Activated CD8-positive, alpha-beta memory T cell treated with anti-CD3 and anti-CD28 coated beads, Interleukin-2, amount 50 U/mL, for 24 hours (primary cell): ENCODE measurements around the gene DMD.
"Not testable (repeated sequence)": the region's sequence is repeated elsewhere in the genome, so short reads cannot be mapped to it uniquely, and the experiment has no call there.

Experiments used
- DNase-seq: peaks from one replicate; pipeline ENCODE4 v3.0.0-alpha.2; 2020; ENCODE audit errors: extremely low read depth

The DMD gene

GRCh38 chrX:31436424-31436823 lies 1774.9 kb downstream of the DMD start:
- DNase-seq, result no peak

GRCh38 chrX:31435592-31435991 lies 1775.8 kb downstream of the DMD start:
- DNase-seq, result no peak

GRCh38 chrX:31433856-31434255 lies 1777.5 kb downstream of the DMD start:
- DNase-seq, result no peak

- DNase-seq, result no peak
These were observed 1781.4 kb downstream of the DMD start for GRCh38 chrX:31429915-31430314.

GRCh38 chrX:31423609-31424189 lies 1787.7 kb downstream of the DMD start:
- no peak for DNase-seq

- no peak for DNase-seq
These were observed 1789.9 kb downstream of the DMD start for GRCh38 chrX:31421441-31421840.

- no peak for DNase-seq
These were observed 1790.6 kb downstream of the DMD start for GRCh38 chrX:31420711-31421151.

GRCh38 chrX:31420302-31420701 lies 1791.0 kb downstream of the DMD start:
- DNase-seq, result no peak

GRCh38 chrX:31397119-31397518 lies 1814.2 kb downstream of the DMD start:
- DNase-seq, result no peak

GRCh38 chrX:31392513-31392912 lies 1818.8 kb downstream of the DMD start:
- no peak for DNase-seq

- DNase-seq, result no peak
These were observed 1822.4 kb downstream of the DMD start for GRCh38 chrX:31388946-31389345.

- DNase-seq, result no peak
These were observed 1826.9 kb downstream of the DMD start for GRCh38 chrX:31384471-31384870.

GRCh38 chrX:31383991-31384390 lies 1827.4 kb downstream of the DMD start:
- no peak for DNase-seq

GRCh38 chrX:31378973-31379372 lies 1832.4 kb downstream of the DMD start:
- not testable (repeated sequence) for DNase-seq

- not testable (repeated sequence) for DNase-seq
These were observed 1833.5 kb downstream of the DMD start for GRCh38 chrX:31377821-31378220.

- DNase-seq, result no peak
These were observed 1834.8 kb downstream of the DMD start for GRCh38 chrX:31376408-31377022.

- DNase-seq, result no peak
These were observed 1836.6 kb downstream of the DMD start for GRCh38 chrX:31374786-31375185.

- DNase-seq, result no peak
These were observed 1839.4 kb downstream of the DMD start for GRCh38 chrX:31371956-31372355.

- DNase-seq, result no peak
These were observed 1843.5 kb downstream of the DMD start for GRCh38 chrX:31367816-31368215.

GRCh38 chrX:31366041-31366440 lies 1845.3 kb downstream of the DMD start:
- no peak for DNase-seq

GRCh38 chrX:31356275-31357212 lies 1854.8 kb downstream of the DMD start:
- no peak for DNase-seq

- DNase-seq, result no peak
These were observed 1856.0 kb downstream of the DMD start for GRCh38 chrX:31355206-31355955.
